Measurements from ENCODE around the gene IGHMBP2.

GRCh38 chr11:68911731-68912130, 8.0 kb downstream of the IGHMBP2 start:
- no peak for TF ChIP-seq POLR2AphosphoS5 (IDR thresholded peaks at IDR 0.05; ENCODE audit: low read depth, low read length)
- TF ChIP-seq POLR2A (IDR thresholded peaks at IDR 0.05; ENCODE audit: low read depth, low read length): no peak

All from GM12892 (cell line).